HG02870 (cell line): ENCODE measurements around the gene EDN2.

Experiments
- ATAC-seq: cut with Tn5 transposase; IDR thresholded peaks from one replicate; pipeline ENCODE4 v1.9.1; 2021; ENCODE audit warnings: mild to moderate bottlenecking, moderate library complexity; ENCODE audit not compliant: unreplicated experiment

The EDN2 gene

DNA sequence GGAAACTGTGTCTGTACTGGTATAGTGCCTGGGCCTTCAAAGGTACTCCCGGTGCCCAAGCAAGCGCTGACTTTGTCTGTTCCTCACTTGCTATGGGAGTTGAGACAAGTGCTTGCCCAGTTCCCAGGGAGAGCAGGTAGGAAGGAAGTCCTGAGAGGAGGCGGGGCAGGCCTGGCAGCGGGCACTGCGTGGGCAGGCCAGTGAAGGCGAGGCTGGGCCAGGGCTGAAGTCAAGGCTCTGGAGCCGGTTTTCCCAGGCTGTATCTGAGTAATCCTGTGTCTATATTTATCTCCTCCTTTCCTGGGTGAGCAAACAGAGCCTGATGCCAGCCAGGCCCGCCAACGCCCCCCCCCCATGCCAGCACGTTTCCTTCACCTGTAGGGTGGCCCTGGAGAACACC lies 15.9 kb upstream of the EDN2 start:
- ATAC-seq: no peak

GRCh38 chr1:41499591-41499990 lies 15.1 kb upstream of the EDN2 start:
- no peak for ATAC-seq

DNA sequence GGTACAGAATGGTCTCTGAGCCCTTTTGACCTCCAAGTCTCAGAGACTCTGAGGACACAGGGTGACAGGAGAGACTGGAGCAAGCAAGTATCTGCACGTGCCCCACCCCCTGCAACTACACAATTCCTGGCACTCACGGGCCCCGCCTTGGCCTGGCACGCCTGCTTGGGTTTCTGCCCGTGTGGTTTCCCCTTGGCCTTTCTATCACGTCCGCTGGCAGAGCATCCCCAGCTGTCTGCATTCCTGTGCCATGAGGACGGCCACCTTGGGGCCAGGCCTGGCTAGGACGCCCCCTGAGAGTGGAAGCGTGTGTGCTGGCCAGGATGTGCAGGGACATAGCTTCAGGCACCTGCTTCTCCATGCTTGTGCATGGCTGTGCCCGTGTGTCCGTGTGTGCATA lies 14.3 kb upstream of the EDN2 start:
- ATAC-seq: no peak

DNA sequence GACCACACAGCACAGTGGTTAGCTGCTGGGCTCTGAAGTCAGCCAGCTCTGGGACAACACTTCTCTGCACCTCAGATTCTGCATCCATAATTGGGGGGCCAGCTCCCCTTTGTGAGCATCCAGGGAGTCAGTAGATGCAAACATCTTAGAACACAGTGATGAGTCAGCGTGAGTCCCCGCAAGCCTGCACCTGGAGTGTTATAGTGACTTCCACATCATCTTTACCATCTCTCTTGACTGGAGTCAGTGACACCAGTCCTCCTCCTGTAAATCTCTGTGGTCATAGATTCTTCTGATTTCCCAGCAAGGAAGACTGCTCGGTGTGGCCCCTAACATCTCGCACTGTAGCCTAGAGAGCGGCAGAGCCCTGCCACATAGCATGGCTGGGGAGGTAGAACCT lies 13.9 kb upstream of the EDN2 start:
- ATAC-seq: no peak

- no peak for ATAC-seq
Observed at GRCh38 chr1:41497461-41498030, 13.1 kb upstream of the EDN2 start.

DNA sequence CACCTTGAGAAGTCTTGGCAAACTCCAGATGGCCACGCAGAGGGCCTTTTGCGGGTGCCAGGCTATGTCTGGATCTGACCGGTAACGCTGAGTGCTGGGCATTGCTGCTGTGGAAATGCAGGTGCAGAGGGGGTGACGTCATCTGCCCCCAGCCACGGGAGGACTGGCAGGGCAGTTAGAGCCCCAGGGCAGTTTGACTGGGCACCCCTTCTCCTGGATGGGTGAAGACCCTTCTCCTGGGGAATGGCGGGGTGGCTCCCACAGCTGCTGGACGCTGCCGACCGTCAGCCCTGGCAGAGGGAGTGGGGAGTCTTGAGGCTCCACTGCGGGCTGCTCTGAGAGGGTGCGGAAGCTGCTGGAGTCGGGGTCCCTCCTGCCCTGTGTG lies 12.6 kb upstream of the EDN2 start:
- no peak for ATAC-seq

- no peak for ATAC-seq
Observed at GRCh38 chr1:41496080-41497055, 11.9 kb upstream of the EDN2 start.

DNA sequence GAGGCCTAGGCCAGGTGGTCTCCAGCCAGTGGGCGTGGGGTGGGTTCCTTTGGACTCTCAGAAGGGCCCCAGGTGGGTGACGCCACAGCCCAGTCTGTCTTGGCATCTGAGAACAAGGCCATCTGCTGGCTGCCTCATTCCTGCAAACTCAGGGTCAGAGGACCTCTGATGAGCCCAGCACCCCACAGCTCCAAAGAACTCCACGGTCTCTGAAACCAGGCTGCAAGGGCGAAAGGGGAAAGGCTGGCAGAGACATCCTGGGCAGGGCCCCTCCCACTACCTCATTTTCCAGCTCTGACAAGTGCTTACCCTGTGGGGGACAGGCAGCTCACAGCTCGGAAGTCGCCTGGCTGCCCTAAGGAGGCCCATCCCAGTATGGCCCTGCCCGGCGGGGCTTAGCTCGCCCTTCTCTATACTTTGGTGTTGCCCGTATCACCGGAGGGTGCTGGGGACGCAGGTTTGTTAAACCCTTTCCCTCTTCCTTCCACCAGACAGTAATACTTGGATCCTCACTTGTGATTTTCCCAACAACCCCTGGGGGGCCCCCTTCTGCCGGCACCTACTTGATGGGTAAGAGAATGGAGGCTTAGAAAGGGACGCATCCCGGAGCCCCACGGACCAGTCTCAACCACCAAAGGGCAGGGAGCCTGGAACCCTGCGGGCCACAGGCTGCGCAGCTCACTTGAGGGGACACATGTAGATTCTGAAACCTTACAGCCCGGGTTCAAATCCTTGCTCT lies 10.9 kb upstream of the EDN2 start:
- no peak for ATAC-seq

- no peak for ATAC-seq
Observed at GRCh38 chr1:41494351-41495209, 10.1 kb upstream of the EDN2 start.

DNA sequence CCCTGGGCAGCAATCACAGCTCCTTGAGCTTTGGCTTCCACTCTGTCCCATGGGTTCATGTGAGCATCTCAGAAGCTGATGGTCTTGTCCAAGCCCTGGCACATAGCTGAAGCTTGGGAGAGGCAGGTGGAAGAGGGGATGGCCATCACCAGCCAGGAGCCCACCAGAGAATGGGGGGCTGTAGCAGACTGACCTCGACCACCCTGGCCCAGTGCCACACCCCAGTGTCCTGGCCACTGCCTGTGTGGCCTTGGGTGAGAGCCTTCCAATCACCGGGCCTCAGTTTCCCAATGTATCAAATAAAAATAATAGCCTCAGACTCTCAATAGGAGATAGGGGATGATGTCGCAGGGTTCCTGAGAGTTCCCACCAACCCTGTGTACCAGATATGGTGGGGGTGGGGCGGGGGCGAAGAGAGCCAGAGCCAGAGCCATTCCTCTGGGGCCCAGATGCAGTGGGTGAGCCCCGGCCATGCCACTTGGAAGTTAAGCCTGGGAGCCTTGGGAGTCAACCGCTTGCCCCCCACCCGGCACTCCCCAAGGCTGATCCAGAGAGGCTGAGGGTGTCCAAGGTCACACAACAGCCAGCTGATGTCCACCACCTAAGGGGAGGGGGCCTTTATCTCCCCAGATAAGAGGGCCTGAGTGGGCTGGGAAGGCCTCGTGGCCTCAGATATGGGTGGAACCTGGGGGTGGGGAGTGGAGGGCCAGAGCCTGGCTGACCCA lies 9.3 kb upstream of the EDN2 start:
- ATAC-seq: no peak

GRCh38 chr1:41493117-41493536 lies 8.6 kb upstream of the EDN2 start:
- ATAC-seq: no peak

GRCh38 chr1:41492341-41492848 lies 7.9 kb upstream of the EDN2 start:
- ATAC-seq: no peak

DNA sequence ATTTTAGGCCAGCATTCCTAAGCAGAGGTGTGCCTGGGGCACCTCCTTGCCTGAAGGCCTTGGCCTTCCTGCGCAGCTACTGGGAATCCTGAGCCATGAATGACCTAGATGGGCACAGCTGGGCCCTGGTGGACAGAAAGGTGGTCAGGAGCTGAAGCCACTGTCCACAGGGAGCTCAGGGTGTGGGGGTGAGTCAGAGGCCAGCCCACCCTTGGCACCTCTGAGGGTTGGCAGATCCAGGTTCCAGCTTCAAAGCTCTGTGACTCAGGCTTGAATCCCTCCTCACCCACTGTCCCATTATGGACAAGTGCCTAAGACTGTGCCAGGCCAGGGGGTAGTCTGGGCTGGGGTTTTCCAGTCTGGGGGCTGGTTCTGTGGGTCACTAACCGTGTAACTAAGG lies 6.4 kb upstream of the EDN2 start:
- ATAC-seq: no peak

- ATAC-seq: no peak
Observed at GRCh38 chr1:41489561-41489960, 5.1 kb upstream of the EDN2 start.

GRCh38 chr1:41488040-41488951 lies 3.8 kb upstream of the EDN2 start:
- no peak for ATAC-seq

DNA sequence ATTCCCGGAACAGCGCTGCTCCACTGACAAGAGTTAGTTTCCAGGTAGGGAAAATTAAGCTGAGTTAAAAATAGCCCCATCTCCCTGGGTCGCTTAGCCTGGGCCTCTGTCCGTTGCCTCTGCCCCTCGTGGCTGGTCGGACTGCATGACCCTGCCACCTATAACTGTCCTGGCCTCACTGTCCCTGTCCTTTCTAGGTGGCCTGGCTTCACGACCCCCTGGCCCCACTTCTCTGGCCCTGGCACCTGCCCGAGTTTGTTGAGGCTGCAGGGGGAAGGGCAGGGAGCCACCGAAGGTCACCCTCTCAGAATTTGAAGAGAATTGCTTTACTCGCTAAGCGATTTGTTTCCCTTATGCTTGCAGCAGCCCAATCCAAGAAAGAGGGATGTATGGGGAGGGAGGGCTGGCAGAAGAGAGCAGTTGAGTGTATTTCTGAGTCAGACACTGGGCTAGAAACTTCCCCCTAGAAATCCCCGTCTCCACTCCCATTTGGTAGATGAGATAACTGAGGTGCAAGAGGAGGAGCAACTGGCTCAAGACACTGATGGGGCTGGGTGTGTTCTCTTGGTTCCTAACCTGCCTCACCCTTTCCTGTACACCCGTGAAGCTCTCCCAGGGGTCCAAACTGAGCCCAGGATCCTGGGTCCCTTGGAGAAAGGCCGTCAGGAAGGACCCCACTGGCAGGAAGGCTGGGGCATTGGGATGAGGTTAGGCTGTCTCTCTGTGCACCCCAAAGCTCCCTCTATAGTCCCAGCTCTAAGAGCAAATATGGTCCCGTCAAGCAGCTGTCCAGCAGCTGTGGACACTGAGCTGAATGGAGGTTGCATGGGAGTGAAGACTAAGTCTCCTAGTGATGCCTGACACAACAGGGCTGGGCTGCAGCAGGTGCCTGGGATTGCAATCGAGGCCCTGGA lies 2.9 kb upstream of the EDN2 start:
- ATAC-seq: no peak

GRCh38 chr1:41486371-41487125 lies 2.1 kb upstream of the EDN2 start:
- ATAC-seq: no peak
